OCI-LY1 (cell line): ENCODE measurements around the gene OR1F1.
A peak's percentile ranks its signal among the peaks of the same experiment; 100 is the strongest.
"Not testable (repeated sequence)": the region's sequence is repeated elsewhere in the genome, so short reads cannot be mapped to it uniquely, and the experiment has no call there.

Experiments used
- H2AFZ ChIP-seq: fragments of 200-600 bp; sonication (generic), shearing (Covaris generic); 2 replicates; pipeline ENCODE4 v1.6.0; 2014; ENCODE audit warnings: antibody characterized with exemption, mild to moderate bottlenecking, low read length
- H3F3A ChIP-seq: fragments of 200-600 bp; sonication (generic), shearing (Covaris generic); 2 replicates; pipeline ENCODE4 v1.6.0; 2014; ENCODE audit warnings: mild to moderate bottlenecking, antibody characterized with exemption, low read length, moderate library complexity; ENCODE audit not compliant: insufficient read depth
- H3K27ac ChIP-seq: fragments of 200-600 bp; sonication (generic); 2 replicates; pipeline ENCODE4 v1.5.1; 2014; ENCODE audit warnings: low read length, mixed run types, mild to moderate bottlenecking, low read depth; ENCODE audit not compliant: poor library complexity, severe bottlenecking
- H3K27me3 ChIP-seq: fragments of 200-600 bp; sonication (generic); 2 replicates; pipeline ENCODE4 v1.6.0; 2014; ENCODE audit warnings: antibody characterized with exemption, mild to moderate bottlenecking, low read length, moderate library complexity; ENCODE audit not compliant: insufficient read depth
- H3K36me3 ChIP-seq: fragments of 200-600 bp; sonication (generic); 2 replicates; pipeline ENCODE4 v1.6.1; 2014; ENCODE audit warnings: mild to moderate bottlenecking, antibody characterized with exemption, low read length, moderate library complexity, mixed read lengths; ENCODE audit not compliant: insufficient read depth
- H3K4me1 ChIP-seq: fragments of 200-600 bp; sonication (generic); 2 replicates; pipeline ENCODE4 v1.5.1; 2014; ENCODE audit warnings: mild to moderate bottlenecking, low read length, moderate library complexity; ENCODE audit not compliant: insufficient read depth, severe bottlenecking
- H3K4me2 ChIP-seq: fragments of 200-600 bp; sonication (generic), shearing (Covaris generic); 2 replicates; pipeline ENCODE4 v1.6.1; 2014; ENCODE audit warnings: low read length
- H3K4me3 ChIP-seq: fragments of 200-600 bp; sonication (generic); 2 replicates; pipeline ENCODE4 v1.5.1; 2014; ENCODE audit warnings: low read length, low read depth, mild to moderate bottlenecking, mixed read lengths; ENCODE audit not compliant: poor library complexity, severe bottlenecking
- H3K79me2 ChIP-seq: fragments of 200-600 bp; shearing (Covaris generic); 2 replicates; pipeline ENCODE4 v1.6.1; 2016; ENCODE audit warnings: mixed run types, low read length, mixed read lengths; ENCODE audit not compliant: insufficient read depth
- H3K9ac ChIP-seq: fragments of 200-600 bp; sonication (generic), shearing (Covaris generic); 2 replicates; pipeline ENCODE4 v1.6.1; 2014; ENCODE audit warnings: mild to moderate bottlenecking, low read length, mixed read lengths
- H3K9me2 ChIP-seq: fragments of 200-600 bp; sonication (generic), shearing (Covaris generic); 2 replicates; pipeline ENCODE4 v1.6.1; 2014; ENCODE audit warnings: low read depth, mild to moderate bottlenecking, low read length, mixed read lengths
- H3K9me3 ChIP-seq: fragments of 200-600 bp; shearing (Covaris generic); 2 replicates; pipeline ENCODE4 v1.6.1; 2014; ENCODE audit warnings: low read length, mixed read lengths
- H4K20me1 ChIP-seq: fragments of 200-600 bp; sonication (generic), shearing (Covaris generic); 2 replicates; pipeline ENCODE4 v1.6.0; 2016; ENCODE audit warnings: mild to moderate bottlenecking, low read length; ENCODE audit not compliant: insufficient read depth
- CTCF ChIP-seq: fragments of 200-600 bp; sonication (generic), shearing (Covaris generic); IDR thresholded peaks from 2 replicates; pipeline ENCODE4 v1.5.1; 2017; ENCODE audit warnings: mild to moderate bottlenecking, antibody characterized with exemption, low read length, moderate library complexity, mixed read lengths
- EZH2 ChIP-seq: fragments of 200-600 bp; sonication (generic), shearing (Covaris generic); IDR thresholded peaks from 2 replicates; pipeline ENCODE4 v1.8.0; 2017; ENCODE audit warnings: borderline replicate concordance, mixed run types, mild to moderate bottlenecking, antibody characterized with exemption, low read length, moderate library complexity, mixed read lengths

The OR1F1 gene

GRCh38 chr16:3164121-3164991 lies 23.6 kb upstream of the OR1F1 start:
- Histone ChIP-seq H3K9me3 (no peaks in the 10 kb centered on the region), H4K20me1 (no peaks in the 10 kb centered on the region), H3K79me2 (no peaks in the 10 kb centered on the region), H3K9ac (no peak overlapping the region), H3K27ac (no peak overlapping the region), H3K27me3 (peaks cover 6% of the 10 kb centered on the region; the same call in 1 of the 2 replicates), H3K9me2 (no peaks in the 10 kb centered on the region), H3K4me1 (peaks cover 20% of the 10 kb centered on the region), H3K4me2 (no peak overlapping the region), H3F3A (no peaks in the 10 kb centered on the region; the same call in 1 of the 2 replicates), H3K4me3 (no peak overlapping the region), H2AFZ (no peak overlapping the region), H3K36me3 (no peaks in the 10 kb centered on the region)
- TF ChIP-seq CTCF (no peak), EZH2 (no peak)

- peak overlapping the region; percentile 93 for H2AFZ ChIP-seq
- H4K20me1 ChIP-seq: no peaks in the 10 kb centered on the region
- TF ChIP-seq CTCF (no peak), EZH2 (no peak)
- H3K9me3 ChIP-seq: no peaks in the 10 kb centered on the region
- H3K4me3 ChIP-seq: peak overlapping the region; percentile 56
- H3K4me2 ChIP-seq: peak overlapping the region; percentile 68
- H3F3A ChIP-seq: no peaks in the 10 kb centered on the region; the same call in 1 of the 2 replicates
- peaks cover 6% of the 10 kb centered on the region for H3K27me3 ChIP-seq
- peak overlapping the region; percentile 52; the same call in 1 of the 2 replicates for H3K9ac ChIP-seq
- H3K27ac ChIP-seq: no peak overlapping the region
- H3K9me2 ChIP-seq: no peaks in the 10 kb centered on the region
- no peaks in the 10 kb centered on the region for H3K79me2 ChIP-seq
- peaks cover 12% of the 10 kb centered on the region for H3K4me1 ChIP-seq
- H3K36me3 ChIP-seq: no peaks in the 10 kb centered on the region
Observed at GRCh38 chr16:3165111-3165822, 22.7 kb upstream of the OR1F1 start.

DNA sequence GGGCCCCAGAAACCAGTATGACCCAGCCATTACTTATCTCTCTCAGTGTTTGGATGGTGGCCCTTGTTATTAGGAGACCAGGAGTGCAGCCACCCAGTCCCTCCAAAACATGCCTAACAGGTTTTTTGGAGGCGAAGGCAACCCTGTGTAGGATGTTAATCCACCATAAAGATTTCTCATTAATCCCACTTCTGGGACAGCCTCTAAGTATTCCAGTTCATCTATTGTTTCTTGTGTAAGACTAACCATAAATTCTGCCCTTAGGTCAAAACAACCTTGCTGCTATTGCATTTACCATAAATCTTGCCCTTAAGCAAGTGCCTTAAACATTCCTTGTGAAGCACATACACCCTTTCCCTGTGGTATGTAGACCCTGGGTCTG lies 21.5 kb upstream of the OR1F1 start:
- H3K27me3 ChIP-seq: peaks cover 6% of the 10 kb centered on the region
- no peak overlapping the region for H3K4me3 ChIP-seq

GRCh38 chr16:3168729-3169128 lies 19.3 kb upstream of the OR1F1 start:
- not testable (repeated sequence) for H4K20me1 ChIP-seq, H3F3A ChIP-seq, H3K36me3 ChIP-seq, H3K27me3 ChIP-seq, H3K79me2 ChIP-seq, H3K27ac ChIP-seq, H3K9ac ChIP-seq, H3K9me3 ChIP-seq, H3K4me3 ChIP-seq, H3K4me2 ChIP-seq, H3K9me2 ChIP-seq, H2AFZ ChIP-seq
- H3K4me1 ChIP-seq: peaks cover 34% of the 10 kb centered on the region

More for the DNA sequence above, 21.5 kb upstream of the OR1F1 start:
- Histone ChIP-seq H3K27ac (no peak overlapping the region), H3K9ac (no peak overlapping the region), H3K4me2 (no peak overlapping the region), H3F3A (no peaks in the 10 kb centered on the region; the same call in 1 of the 2 replicates), H2AFZ (no peak overlapping the region), H3K36me3 (no peaks in the 10 kb centered on the region), H3K79me2 (no peaks in the 10 kb centered on the region), H3K9me3 (no peaks in the 10 kb centered on the region), H3K9me2 (no peaks in the 10 kb centered on the region), H3K4me1 (peaks cover 20% of the 10 kb centered on the region), H4K20me1 (no peaks in the 10 kb centered on the region)
- TF ChIP-seq CTCF (no peak), EZH2 (no peak)
